SU-DHL-6 (cell line): ENCODE data around the gene KRTDAP.

Source experiments
- H2AFZ ChIP-seq: fragments of 200-600 bp; sonication (generic); 2 replicates; pipeline ENCODE4 v1.6.1; 2014; ENCODE audit warnings: low read depth, mild to moderate bottlenecking, moderate library complexity, mixed read lengths, antibody characterized with exemption, low read length; ENCODE audit not compliant: severe bottlenecking
- H3F3A ChIP-seq: fragments of 200-600 bp; shearing (Covaris generic); 2 replicates; pipeline ENCODE4 v1.6.0; 2016; ENCODE audit warnings: antibody characterized with exemption, mild to moderate bottlenecking; ENCODE audit not compliant: insufficient read depth
- H3K27ac ChIP-seq: fragments of 200-600 bp; sonication (generic); 2 replicates; pipeline ENCODE4 v1.5.1; 2016; ENCODE audit warnings: low read depth, mild to moderate bottlenecking, low read length, moderate library complexity, mixed read lengths
- H3K27me3 ChIP-seq: fragments of 200-600 bp; sonication (generic), shearing (Covaris generic); 2 replicates; pipeline ENCODE4 v1.6.0; 2014; ENCODE audit warnings: mild to moderate bottlenecking, low read length
- H3K36me3 ChIP-seq: fragments of 200-600 bp; sonication (generic); 2 replicates; pipeline ENCODE4 v1.6.1; 2014; ENCODE audit warnings: mild to moderate bottlenecking, low read length, mixed read lengths
- H3K4me2 ChIP-seq: fragments of 300-600, 200-600 bp; shearing (Covaris generic), sonication (generic); 2 replicates; pipeline ENCODE4 v1.6.0; 2014; ENCODE audit warnings: low read length, low read depth, mild to moderate bottlenecking; ENCODE audit not compliant: poor library complexity, severe bottlenecking
- H3K4me3 ChIP-seq: fragments of 200-600 bp; sonication (generic); 2 replicates; pipeline ENCODE4 v1.5.1; 2014; ENCODE audit warnings: antibody characterized with exemption, low read length, mild to moderate bottlenecking, mixed read lengths; ENCODE audit not compliant: insufficient read depth, poor library complexity, severe bottlenecking
- H3K79me2 ChIP-seq: fragments of 200-600 bp; sonication (generic); 2 replicates; pipeline ENCODE4 v1.6.1; 2014; ENCODE audit warnings: mild to moderate bottlenecking, low read length, moderate library complexity; ENCODE audit not compliant: insufficient read depth
- H3K9ac ChIP-seq: fragments of 200-600 bp; sonication (generic); 2 replicates; pipeline ENCODE4 v1.7.0; 2014; ENCODE audit warnings: mild to moderate bottlenecking, low read length
- H3K9me2 ChIP-seq: fragments of 200-600 bp; sonication (generic); replicated peaks from 2 replicates; pipeline ENCODE4 v1.6.1; 2014; ENCODE audit warnings: low read length; ENCODE audit not compliant: insufficient read depth
- H3K9me3 ChIP-seq: fragments of 200-600 bp; sonication (generic); 2 replicates; pipeline ENCODE4 v1.6.1; 2014; ENCODE audit warnings: low read length, mixed read lengths; ENCODE audit not compliant: insufficient read depth
- H4K20me1 ChIP-seq: fragments of 200-600 bp; sonication (generic); 2 replicates; pipeline ENCODE4 v1.6.1; 2014; ENCODE audit warnings: low read depth, mild to moderate bottlenecking, antibody characterized with exemption, low read length, moderate library complexity, mixed read lengths
- EZH2phosphoT487 ChIP-seq: fragments of 200-600 bp; sonication (generic), shearing (Covaris generic); conservative IDR thresholded peaks from 2 replicates; pipeline ENCODE4 v1.6.1; 2018; ENCODE audit warnings: mild to moderate bottlenecking, antibody characterized with exemption, low read length, moderate library complexity, mixed read lengths
- TF ChIP-seq, protein P1 (sequence below): fragments of 200-600 bp; sonication (generic); IDR thresholded peaks from one replicate; pipeline ENCODE4 v1.5.1; 2017; ENCODE audit warnings: antibody characterized with exemption, mild to moderate bottlenecking, low read length, moderate library complexity; ENCODE audit not compliant: insufficient read depth, poor library complexity, severe bottlenecking

The KRTDAP gene

DNA sequence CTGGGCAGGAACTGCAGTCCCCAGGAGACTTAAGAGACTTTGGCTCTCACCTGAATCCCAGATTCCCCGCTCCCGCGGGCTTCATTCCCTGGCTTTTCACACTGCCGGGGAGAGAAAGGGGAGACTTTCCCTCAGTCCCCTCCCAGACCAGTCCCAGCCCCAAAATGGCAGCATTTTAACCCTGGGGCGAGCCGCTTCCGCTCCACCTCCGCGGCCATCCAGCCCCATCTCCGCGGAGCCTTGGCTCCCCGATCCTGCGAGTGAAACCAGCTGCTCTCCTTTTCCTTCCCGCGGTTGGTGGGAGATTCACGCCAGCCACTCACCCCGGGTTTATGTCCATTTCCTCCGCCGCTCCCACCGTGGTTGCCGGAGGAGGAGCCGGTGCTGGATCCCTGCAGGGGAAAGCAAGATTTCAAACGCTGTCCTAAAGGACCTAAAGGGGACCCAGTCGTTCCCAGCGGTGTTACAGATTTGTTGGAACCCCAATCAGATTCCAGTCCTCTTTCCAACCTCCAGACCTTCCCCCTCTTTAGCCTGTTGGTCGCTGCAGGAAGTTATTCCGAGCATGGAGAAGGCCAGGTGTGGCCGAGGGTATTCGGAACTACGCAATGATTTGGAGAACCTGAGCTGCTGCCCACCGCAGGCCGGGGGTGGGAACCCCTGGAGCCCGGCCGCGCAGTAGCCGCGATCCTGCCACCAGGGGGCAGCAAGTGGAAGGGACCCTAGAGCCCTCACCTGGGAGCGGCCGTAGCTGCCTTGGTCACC lies 19.8 kb upstream of the KRTDAP start:
- H3F3A ChIP-seq, result no peaks in the 10 kb centered on the region
- no peaks in the 10 kb centered on the region for H3K36me3 ChIP-seq
- H3K9me2 ChIP-seq, result no peaks in the 10 kb centered on the region
- H2AFZ ChIP-seq, result no peak overlapping the region
- H3K9me3 ChIP-seq, result no peaks in the 10 kb centered on the region
- no peak overlapping the region for H3K9ac ChIP-seq
- no peak overlapping the region for H3K4me3 ChIP-seq
- H4K20me1 ChIP-seq, result no peaks in the 10 kb centered on the region
- no peaks in the 10 kb centered on the region for H3K79me2 ChIP-seq
- no peak overlapping the region for H3K27ac ChIP-seq
- TF ChIP-seq, protein P1, sequence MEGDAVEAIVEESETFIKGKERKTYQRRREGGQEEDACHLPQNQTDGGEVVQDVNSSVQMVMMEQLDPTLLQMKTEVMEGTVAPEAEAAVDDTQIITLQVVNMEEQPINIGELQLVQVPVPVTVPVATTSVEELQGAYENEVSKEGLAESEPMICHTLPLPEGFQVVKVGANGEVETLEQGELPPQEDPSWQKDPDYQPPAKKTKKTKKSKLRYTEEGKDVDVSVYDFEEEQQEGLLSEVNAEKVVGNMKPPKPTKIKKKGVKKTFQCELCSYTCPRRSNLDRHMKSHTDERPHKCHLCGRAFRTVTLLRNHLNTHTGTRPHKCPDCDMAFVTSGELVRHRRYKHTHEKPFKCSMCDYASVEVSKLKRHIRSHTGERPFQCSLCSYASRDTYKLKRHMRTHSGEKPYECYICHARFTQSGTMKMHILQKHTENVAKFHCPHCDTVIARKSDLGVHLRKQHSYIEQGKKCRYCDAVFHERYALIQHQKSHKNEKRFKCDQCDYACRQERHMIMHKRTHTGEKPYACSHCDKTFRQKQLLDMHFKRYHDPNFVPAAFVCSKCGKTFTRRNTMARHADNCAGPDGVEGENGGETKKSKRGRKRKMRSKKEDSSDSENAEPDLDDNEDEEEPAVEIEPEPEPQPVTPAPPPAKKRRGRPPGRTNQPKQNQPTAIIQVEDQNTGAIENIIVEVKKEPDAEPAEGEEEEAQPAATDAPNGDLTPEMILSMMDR, result peak; percentile 96
- 0 out of 2 replicates have a peak, but pooled peaks have one; percentile 73 for TF ChIP-seq EZH2phosphoT487
- no peak overlapping the region for H3K4me2 ChIP-seq
- peaks cover 4% of the 10 kb centered on the region; the same call in 1 of the 2 replicates for H3K27me3 ChIP-seq

DNA sequence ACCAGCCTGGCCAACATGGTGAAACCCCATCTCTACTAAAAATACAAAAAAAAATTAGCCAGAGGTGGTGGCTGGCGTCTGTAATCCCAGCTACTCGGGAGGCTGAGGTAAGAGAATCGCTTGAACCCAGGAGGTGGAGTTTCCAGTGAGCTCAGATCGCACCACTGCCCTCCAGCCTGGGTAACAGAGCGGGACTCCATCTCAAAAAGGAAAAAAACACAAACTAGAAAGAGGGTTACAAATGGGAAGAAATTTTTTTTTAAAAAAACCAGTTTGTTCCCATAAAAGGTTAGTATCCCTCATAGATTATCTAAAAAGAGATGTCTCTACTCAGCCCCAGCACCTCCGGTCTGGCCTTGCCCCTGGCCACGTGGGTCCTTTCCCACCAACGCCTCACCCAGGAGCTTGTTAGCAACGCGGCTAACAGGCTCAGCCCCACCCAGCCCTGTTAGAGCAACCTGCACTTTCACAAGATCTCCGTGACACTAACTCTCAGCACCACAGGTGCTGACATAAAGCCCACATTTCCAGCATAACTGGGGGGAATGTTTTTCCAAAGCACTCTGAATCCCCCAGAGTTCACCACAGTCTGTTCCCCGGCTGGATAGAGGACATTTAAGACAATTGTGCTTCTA lies 18.9 kb upstream of the KRTDAP start:
- no peaks in the 10 kb centered on the region for H4K20me1 ChIP-seq
- no peak overlapping the region for H3K4me2 ChIP-seq
- no peak overlapping the region for H3K4me3 ChIP-seq
- no peaks in the 10 kb centered on the region for H3K9me3 ChIP-seq
- no peaks in the 10 kb centered on the region for H3K9me2 ChIP-seq
- H3K36me3 ChIP-seq, result no peaks in the 10 kb centered on the region
- no peaks in the 10 kb centered on the region for H3K79me2 ChIP-seq
- no peak overlapping the region for H3K9ac ChIP-seq
- H3K27ac ChIP-seq, result no peak overlapping the region
- TF ChIP-seq, protein P1, result no peak
- TF ChIP-seq EZH2phosphoT487, result no peak
- no peak overlapping the region for H2AFZ ChIP-seq
- H3K27me3 ChIP-seq, result peaks cover 4% of the 10 kb centered on the region; the same call in 1 of the 2 replicates
- H3F3A ChIP-seq, result no peaks in the 10 kb centered on the region

DNA sequence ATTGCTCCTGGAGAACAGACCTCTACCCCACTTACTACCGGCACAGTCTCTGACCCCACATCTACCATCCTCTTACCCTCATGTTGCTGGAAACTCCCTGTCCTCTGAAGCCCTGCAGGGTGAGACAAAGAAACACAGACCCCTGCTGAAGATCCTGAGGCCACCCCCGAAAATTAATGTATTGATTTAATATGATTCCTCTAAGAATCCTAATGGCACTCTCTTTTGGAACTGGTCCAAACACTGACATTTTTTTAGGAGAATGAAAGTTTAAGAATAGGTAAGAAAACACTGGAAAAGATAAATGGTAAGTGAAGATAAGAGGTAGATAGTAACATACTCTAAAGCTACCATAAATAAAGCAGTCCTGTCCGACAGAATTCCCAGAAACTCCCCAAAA lies 17.9 kb upstream of the KRTDAP start:
- no peak for TF ChIP-seq EZH2phosphoT487
- H3K4me3 ChIP-seq, result no peak overlapping the region
- H3K9me2 ChIP-seq, result no peaks in the 10 kb centered on the region
- H3K27me3 ChIP-seq, result peaks cover 4% of the 10 kb centered on the region; the same call in 1 of the 2 replicates
- no peaks in the 10 kb centered on the region for H4K20me1 ChIP-seq
- no peaks in the 10 kb centered on the region for H3K9me3 ChIP-seq
- H3K27ac ChIP-seq, result no peak overlapping the region
- no peak overlapping the region for H3K9ac ChIP-seq
- no peak overlapping the region for H3K4me2 ChIP-seq
- H3K79me2 ChIP-seq, result no peaks in the 10 kb centered on the region
- no peak overlapping the region for H2AFZ ChIP-seq
- H3K36me3 ChIP-seq, result no peaks in the 10 kb centered on the region
- no peaks in the 10 kb centered on the region for H3F3A ChIP-seq

DNA sequence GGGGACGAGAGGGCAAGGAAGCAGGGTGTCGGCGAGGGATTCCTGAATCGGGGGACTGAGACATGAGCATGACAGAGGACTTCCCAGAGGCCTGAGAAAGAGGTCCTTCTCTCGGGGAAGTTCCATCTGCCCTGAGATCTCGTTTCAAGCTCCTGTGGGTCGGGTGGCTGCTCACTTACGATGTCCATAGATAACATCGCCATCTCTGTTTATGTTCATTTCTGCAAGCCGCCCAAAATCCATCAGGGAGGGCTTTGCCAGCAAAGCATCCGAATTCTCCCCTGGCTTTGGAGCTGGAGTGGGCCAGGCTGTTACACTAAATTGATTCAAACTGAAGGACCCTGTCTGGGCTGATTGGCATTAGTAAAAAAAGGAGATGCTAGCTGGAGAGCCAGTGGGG lies 17.3 kb upstream of the KRTDAP start:
- TF ChIP-seq, protein P1, result no peak
- TF ChIP-seq EZH2phosphoT487, result no peak
- no peaks in the 10 kb centered on the region for H3K79me2 ChIP-seq
- H3K27me3 ChIP-seq, result peaks cover 4% of the 10 kb centered on the region; the same call in 1 of the 2 replicates
- no peaks in the 10 kb centered on the region for H4K20me1 ChIP-seq
- H3K9me3 ChIP-seq, result no peaks in the 10 kb centered on the region
- no peaks in the 10 kb centered on the region for H3F3A ChIP-seq
- H3K9ac ChIP-seq, result no peak overlapping the region
- H3K9me2 ChIP-seq, result no peaks in the 10 kb centered on the region
- H3K4me2 ChIP-seq, result no peak overlapping the region
- no peaks in the 10 kb centered on the region for H3K36me3 ChIP-seq
- H2AFZ ChIP-seq, result no peak overlapping the region
- no peak overlapping the region for H3K27ac ChIP-seq
- H3K4me3 ChIP-seq, result no peak overlapping the region
